ENCODE measurements around the gene TNIK.

DNA sequence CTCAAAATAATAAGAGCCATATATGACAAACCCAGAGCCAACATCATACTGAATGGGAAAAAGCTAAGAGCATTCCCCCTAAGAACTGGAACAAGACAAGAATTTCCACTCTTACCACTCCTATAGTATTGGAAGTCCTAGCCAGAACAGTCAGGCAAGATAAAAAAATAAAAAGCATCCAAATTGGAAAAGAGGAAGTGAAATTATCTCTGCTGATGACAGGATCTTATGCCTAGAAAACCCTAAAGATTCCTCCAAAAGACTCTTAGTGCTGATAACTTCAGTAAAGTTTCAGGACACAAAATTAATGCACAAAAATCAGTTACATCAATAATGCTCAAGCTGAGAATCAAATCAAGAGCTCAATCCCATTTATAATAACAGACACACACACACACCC, 387.8 kb downstream of the TNIK start:
- TF ChIP-seq, protein P1, sequence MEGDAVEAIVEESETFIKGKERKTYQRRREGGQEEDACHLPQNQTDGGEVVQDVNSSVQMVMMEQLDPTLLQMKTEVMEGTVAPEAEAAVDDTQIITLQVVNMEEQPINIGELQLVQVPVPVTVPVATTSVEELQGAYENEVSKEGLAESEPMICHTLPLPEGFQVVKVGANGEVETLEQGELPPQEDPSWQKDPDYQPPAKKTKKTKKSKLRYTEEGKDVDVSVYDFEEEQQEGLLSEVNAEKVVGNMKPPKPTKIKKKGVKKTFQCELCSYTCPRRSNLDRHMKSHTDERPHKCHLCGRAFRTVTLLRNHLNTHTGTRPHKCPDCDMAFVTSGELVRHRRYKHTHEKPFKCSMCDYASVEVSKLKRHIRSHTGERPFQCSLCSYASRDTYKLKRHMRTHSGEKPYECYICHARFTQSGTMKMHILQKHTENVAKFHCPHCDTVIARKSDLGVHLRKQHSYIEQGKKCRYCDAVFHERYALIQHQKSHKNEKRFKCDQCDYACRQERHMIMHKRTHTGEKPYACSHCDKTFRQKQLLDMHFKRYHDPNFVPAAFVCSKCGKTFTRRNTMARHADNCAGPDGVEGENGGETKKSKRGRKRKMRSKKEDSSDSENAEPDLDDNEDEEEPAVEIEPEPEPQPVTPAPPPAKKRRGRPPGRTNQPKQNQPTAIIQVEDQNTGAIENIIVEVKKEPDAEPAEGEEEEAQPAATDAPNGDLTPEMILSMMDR (conservative IDR thresholded peaks at IDR 0.05; ENCODE audit: low read depth, low read length), result no peak
- no peak for TF ChIP-seq EZH2 (IDR thresholded peaks at IDR 0.05; ENCODE audit: borderline replicate concordance, low read depth, low read length, poor library complexity, severe bottlenecking)

All from A673 (cell line).